ENCODE measurements around the gene CAAP1. TPM values are rescaled to one million over a fixed set of nuclear protein-coding genes. Genes with fewer than 3 reads are reported as not detected.
A peak's percentile ranks its signal among the peaks of the same experiment; 100 is the strongest.
"Not testable (repeated sequence)": the region's sequence is repeated elsewhere in the genome, so short reads cannot be mapped to it uniquely, and the experiment has no call there.

Gene CAAP1
- total RNA-seq, 2 experiments from 2014 or later = 17.1 to 21.4 TPM

GRCh38 chr9:26904070-26904469 lies 11.5 kb upstream of the CAAP1 start:
- intact Hi-C loops (cut with DNase I, micrococcal nuclease) = no loop called here
- H3K4me1 Mint-ChIP-seq = no peaks in the 10 kb centered on the region
- no peaks in the 10 kb centered on the region for H3K9me3 Mint-ChIP-seq (ENCODE audit: low read depth)
- peaks cover 34% of the 10 kb centered on the region for H3K36me3 Mint-ChIP-seq (ENCODE audit: low read depth)
- no peaks in the 10 kb centered on the region for H3K27me3 Mint-ChIP-seq
- H3K4me3 Mint-ChIP-seq = no peak overlapping the region
- H3K27ac Mint-ChIP-seq = no peak overlapping the region
- DNase-seq (no peak), ATAC-seq (no peak)
- POLR2A ChIA-PET = no interaction called here
- CTCF ChIA-PET = no interaction called here

GRCh38 chr9:26893030-26893676 lies 551 bp upstream of the CAAP1 start:
- peak overlapping the region; percentile 100 for H3K27ac Mint-ChIP-seq
- CTCF ChIA-PET = interaction anchor here (1.2 kb wide), 1 partner anchor 57 kb away, joined by 3 read pairs; no protein-coding TSS in a partner anchor

GRCh38 chr9:26891726-26892125 lies 876 bp downstream of the CAAP1 start:
- ATAC-seq = no peak
- Mint-ChIP-seq H3K36me3 (ENCODE audit: low read depth) (peaks cover 10% of the 10 kb centered on the region), H3K4me1 (peaks cover 36% of the 10 kb centered on the region), H3K27me3 (no peaks in the 10 kb centered on the region), H3K27ac (peak overlapping the region; percentile 100), H3K9me3 (ENCODE audit: low read depth) (peaks cover 5% of the 10 kb centered on the region), H3K4me3 (peak overlapping the region; percentile 100)
- DNase-seq = no peak
- ChIA-PET POLR2A (interaction anchor here (1.3 to 2.1 kb wide), 2 partner anchors 55 to 64 kb away, joined by 3 to 13 read pairs; partner anchors contain the start of genes IFT74 and PLAA), CTCF (interaction anchor here (0.6 to 1.2 kb wide), 8 partner anchors 8 to 104 kb away, joined by 3 to 5 read pairs (median 3); no protein-coding TSS in a partner anchor)
- intact Hi-C loops (cut with DNase I, micrococcal nuclease) = loop anchor here (1.0 to 10.0 kb wide), 6 partner anchors 55 to 682 kb away; partner anchors contain the start of genes IFT74 (in 2 of the 2), C9orf72 (in 1 of the 2) and PLAA (in 1 of the 2)

More at GRCh38 chr9:26893030-26893676, 551 bp upstream of the CAAP1 start:
- Mint-ChIP-seq H3K4me1 (peaks cover 32% of the 10 kb centered on the region), H3K27me3 (no peaks in the 10 kb centered on the region), H3K36me3 (ENCODE audit: low read depth) (peaks cover 7% of the 10 kb centered on the region), H3K4me3 (peak overlapping the region; percentile 100), H3K9me3 (ENCODE audit: low read depth) (peaks cover 5% of the 10 kb centered on the region)
- POLR2A ChIA-PET = interaction anchor here (1.3 to 2.1 kb wide), 2 partner anchors 54 to 62 kb away, joined by 3 to 13 read pairs; partner anchors contain the start of genes IFT74 and PLAA
- DNase-seq = no peak
- ATAC-seq = no peak
- intact Hi-C loops (cut with DNase I, micrococcal nuclease) = loop anchor here in 1 of 2 experiments (10.0 kb wide), 1 partner anchor 382 kb away; no protein-coding TSS in a partner anchor

- Mint-ChIP-seq H3K36me3 (ENCODE audit: low read depth) (peaks cover 22% of the 10 kb centered on the region), H3K4me3 (no peak overlapping the region), H3K4me1 (peaks cover 34% of the 10 kb centered on the region), H3K27ac (peak overlapping the region; percentile 55), H3K27me3 (no peaks in the 10 kb centered on the region), H3K9me3 (ENCODE audit: low read depth) (no peaks in the 10 kb centered on the region)
- intact Hi-C loops (cut with DNase I, micrococcal nuclease) = no loop called here
- CTCF ChIA-PET = interaction anchor here (0.6 to 1.1 kb wide), 2 partner anchors 40 to 255 kb away, joined by 3 to 4 read pairs; no protein-coding TSS in a partner anchor
- DNase-seq = no peak
- POLR2A ChIA-PET = no interaction called here
- ATAC-seq = no peak
These were observed 4.3 kb downstream of the CAAP1 start for GRCh38 chr9:26888271-26888670.

- intact Hi-C loops (cut with DNase I, micrococcal nuclease) = no loop called here
- ChIA-PET POLR2A (no interaction called here), CTCF (no interaction called here)
- DNase-seq (no peak), ATAC-seq (no peak)
- Mint-ChIP-seq H3K36me3 (ENCODE audit: low read depth) (peaks cover 69% of the 10 kb centered on the region), H3K27me3 (no peaks in the 10 kb centered on the region), H3K4me1 (no peaks in the 10 kb centered on the region), H3K9me3 (ENCODE audit: low read depth) (peaks cover 8% of the 10 kb centered on the region), H3K27ac (no peak overlapping the region), H3K4me3 (no peak overlapping the region)
These were observed 10.4 kb downstream of the CAAP1 start for GRCh38 chr9:26882154-26882553.

GRCh38 chr9:26880262-26880661 lies 12.3 kb downstream of the CAAP1 start:
- Mint-ChIP-seq H3K36me3 (ENCODE audit: low read depth) (peaks cover 71% of the 10 kb centered on the region), H3K27me3 (no peaks in the 10 kb centered on the region), H3K4me1 (no peaks in the 10 kb centered on the region), H3K4me3 (no peak overlapping the region), H3K9me3 (ENCODE audit: low read depth) (peaks cover 8% of the 10 kb centered on the region), H3K27ac (no peak overlapping the region)
- CTCF ChIA-PET = no interaction called here
- ATAC-seq = no peak
- POLR2A ChIA-PET = no interaction called here
- DNase-seq = no peak
- intact Hi-C loops (cut with DNase I, micrococcal nuclease) = no loop called here

- POLR2A ChIA-PET = interaction anchor here (0.7 kb wide), 1 partner anchor 67 kb away, joined by 5 read pairs; no protein-coding TSS in a partner anchor
- H3K36me3 Mint-ChIP-seq (ENCODE audit: low read depth) = peaks cover 38% of the 10 kb centered on the region
These were observed 17.4 kb downstream of the CAAP1 start for GRCh38 chr9:26875155-26875554.

GRCh38 chr9:26870292-26870691 lies 22.3 kb downstream of the CAAP1 start:
- Mint-ChIP-seq H3K4me1 (no peaks in the 10 kb centered on the region), H3K27me3 (no peaks in the 10 kb centered on the region), H3K9me3 (ENCODE audit: low read depth) (no peaks in the 10 kb centered on the region), H3K27ac (no peak overlapping the region), H3K36me3 (ENCODE audit: low read depth) (peaks cover 9% of the 10 kb centered on the region), H3K4me3 (no peak overlapping the region)
- no peak for DNase-seq
- ATAC-seq = no peak
- CTCF ChIA-PET = no interaction called here
- intact Hi-C loops (cut with DNase I, micrococcal nuclease) = no loop called here
- POLR2A ChIA-PET = no interaction called here

More at GRCh38 chr9:26875155-26875554, 17.4 kb downstream of the CAAP1 start:
- ATAC-seq; H3K4me1 Mint-ChIP-seq; H3K4me3 Mint-ChIP-seq; intact Hi-C loops (cut with DNase I, micrococcal nuclease); H3K27ac Mint-ChIP-seq; H3K27me3 Mint-ChIP-seq; DNase-seq; H3K9me3 Mint-ChIP-seq (ENCODE audit: low read depth): not testable (repeated sequence)
- CTCF ChIA-PET = interaction anchor here (1.0 to 1.2 kb wide), 2 partner anchors 11 to 17 kb away, joined by 3 read pairs; no protein-coding TSS in a partner anchor

- Mint-ChIP-seq H3K27ac (no peak overlapping the region), H3K27me3 (no peaks in the 10 kb centered on the region), H3K4me1 (no peaks in the 10 kb centered on the region), H3K36me3 (ENCODE audit: low read depth) (peaks cover 14% of the 10 kb centered on the region), H3K4me3 (no peak overlapping the region), H3K9me3 (ENCODE audit: low read depth) (no peaks in the 10 kb centered on the region)
- ATAC-seq (no peak), DNase-seq (no peak)
- ChIA-PET CTCF (no interaction called here), POLR2A (no interaction called here)
- intact Hi-C loops (cut with DNase I, micrococcal nuclease) = no loop called here
These were observed 29.5 kb downstream of the CAAP1 start for GRCh38 chr9:26863074-26863473.

- peak; percentile 72 for ATAC-seq
- no peaks in the 10 kb centered on the region for H3K9me3 Mint-ChIP-seq (ENCODE audit: low read depth)
- CTCF ChIA-PET = interaction anchor here (0.6 to 1.9 kb wide), 5 partner anchors 42 to 159 kb away, joined by 3 to 7 read pairs (median 3); no protein-coding TSS in a partner anchor
- H3K27ac Mint-ChIP-seq = no peak overlapping the region
- peaks cover 2% of the 10 kb centered on the region for H3K4me1 Mint-ChIP-seq
- POLR2A ChIA-PET = no interaction called here
- intact Hi-C loops (cut with DNase I, micrococcal nuclease) = loop anchor here (1.0 to 5.0 kb wide), 2 partner anchors 109 to 112 kb away; no protein-coding TSS in a partner anchor
- H3K27me3 Mint-ChIP-seq = no peaks in the 10 kb centered on the region
- peak; percentile 41 for DNase-seq
- no peak overlapping the region for H3K4me3 Mint-ChIP-seq
- H3K36me3 Mint-ChIP-seq (ENCODE audit: low read depth) = peaks cover 34% of the 10 kb centered on the region
These were observed 36.1 kb downstream of the CAAP1 start for GRCh38 chr9:26856413-26857032.

- H3K27me3 Mint-ChIP-seq = no peaks in the 10 kb centered on the region
- H3K27ac Mint-ChIP-seq = no peak overlapping the region
- ChIA-PET CTCF (interaction anchor here (1.9 kb wide), 1 partner anchor 10 kb away, joined by 4 read pairs; no protein-coding TSS in a partner anchor), POLR2A (no interaction called here)
- H3K4me1 Mint-ChIP-seq = peaks cover 2% of the 10 kb centered on the region
- intact Hi-C loops (cut with DNase I, micrococcal nuclease) = no loop called here
- no peak overlapping the region for H3K4me3 Mint-ChIP-seq
- ATAC-seq (no peak), DNase-seq (no peak)
- H3K9me3 Mint-ChIP-seq (ENCODE audit: low read depth) = no peaks in the 10 kb centered on the region
- H3K36me3 Mint-ChIP-seq (ENCODE audit: low read depth) = peaks cover 26% of the 10 kb centered on the region
These were observed 41.6 kb downstream of the CAAP1 start for GRCh38 chr9:26850995-26851394.

Data from activated CD4-positive, alpha-beta T cell treated with anti-CD3 and anti-CD28 coated beads for 36 hours (primary cell).